Activated CD8-positive, alpha-beta T cell treated with anti-CD3 and anti-CD28 coated beads for 36 hours (primary cell): ENCODE results near the gene SMAD5. TPM values are rescaled to one million over a fixed set of nuclear protein-coding genes. Genes with fewer than 3 reads are reported as not detected.

ENCODE experiments used
- ATAC-seq: fragments of 200-7000 bp; cut with Tn5 transposase; one replicate; pipeline ENCODE4 v1.10.0; 2021; ENCODE audit warnings: mild to moderate bottlenecking, moderate library complexity
- CTCF ChIA-PET: fragments of 350-600 bp; sonication (Branson Sonifier 250); formaldehyde crosslinking; loops from one replicate; lab custom pipeline; 2021; ENCODE audit warnings: antibody characterized with exemption; lab: Charles Lee
- POLR2A ChIA-PET: fragments of 350-600 bp; sonication (Branson Sonifier 250); formaldehyde crosslinking; loops from one replicate; lab custom pipeline; 2021; ENCODE audit warnings: antibody characterized with exemption; lab: Charles Lee
- DNase-seq: peaks from one replicate; pipeline ENCODE4 v3.0.0-alpha.2; 2020
- H3K27ac Mint-ChIP-seq: one replicate; pipeline ENCODE4 v1.8.0; 2021; ENCODE audit warnings: mild to moderate bottlenecking, mixed read lengths
- H3K27me3 Mint-ChIP-seq: one replicate; pipeline ENCODE4 v1.8.0; 2021; ENCODE audit warnings: mixed read lengths
- H3K36me3 Mint-ChIP-seq: one replicate; pipeline ENCODE4 v1.8.0; 2021; ENCODE audit warnings: low read depth, mixed read lengths
- H3K4me1 Mint-ChIP-seq: one replicate; pipeline ENCODE4 v1.8.0; 2021; ENCODE audit warnings: low read depth, mixed read lengths
- H3K4me3 Mint-ChIP-seq: one replicate; pipeline ENCODE4 v1.8.0; 2021; ENCODE audit warnings: mild to moderate bottlenecking, moderate library complexity, mixed read lengths
- H3K9me3 Mint-ChIP-seq: one replicate; pipeline ENCODE4 v1.8.0; 2021; ENCODE audit warnings: mixed read lengths
- intact Hi-C: fragments of 100-400 bp; cut with micrococcal nuclease; formaldehyde crosslinking; loops from one replicate; pipeline ENCODE4 v1.10.0; 2022
- total RNA-seq, 2 experiments: library from RNA; stranded (reverse); gene quantifications; one replicate each; pipeline ENCODE4 v1.2.3, GENCODE V29; 2021
- TF ChIP-seq, protein P1 (sequence below): fragments of 200-600 bp; IDR thresholded peaks from one replicate; pipeline ENCODE4 v1.8.0; 2022; ENCODE audit warnings: antibody characterized with exemption, mild to moderate bottlenecking

Gene SMAD5
- total RNA-seq, 2 experiments from 2014 or later, result 12.4 to 12.5 TPM

DNA sequence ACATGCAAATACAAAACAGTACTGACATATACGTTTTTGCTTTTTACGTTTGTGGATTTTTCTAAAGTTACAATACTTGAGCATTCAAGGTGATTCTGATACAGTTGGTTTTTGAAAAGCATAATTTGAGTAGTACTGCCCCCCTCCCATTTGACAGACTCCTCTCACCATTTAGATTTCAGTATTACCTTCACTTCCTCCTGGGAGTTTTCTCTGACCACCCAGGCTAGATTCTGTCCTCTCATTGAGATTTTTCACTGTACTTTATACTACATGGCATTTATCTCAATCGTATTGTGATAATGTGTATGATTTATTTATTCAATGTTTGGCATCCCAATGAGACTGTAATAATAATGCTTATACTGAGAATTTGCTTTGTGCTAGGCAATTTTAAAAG is 32.8 kb upstream of the SMAD5 start:
- ChIA-PET POLR2A (no interaction called here), CTCF (interaction anchor here (1.2 kb wide), 1 partner anchor 17 kb away, joined by 3 read pairs; no protein-coding TSS in a partner anchor)
- ATAC-seq (no peak), DNase-seq (no peak)
- intact Hi-C loops, result no loop called here
- no peak overlapping the region for H3K4me3 Mint-ChIP-seq
- H3K4me1 Mint-ChIP-seq, result no peaks in the 10 kb centered on the region
- H3K27ac Mint-ChIP-seq, result no peak overlapping the region
- H3K36me3 Mint-ChIP-seq, result no peaks in the 10 kb centered on the region
- H3K9me3 Mint-ChIP-seq, result no peaks in the 10 kb centered on the region
- H3K27me3 Mint-ChIP-seq, result peaks cover 6% of the 10 kb centered on the region
- TF ChIP-seq, protein P1, sequence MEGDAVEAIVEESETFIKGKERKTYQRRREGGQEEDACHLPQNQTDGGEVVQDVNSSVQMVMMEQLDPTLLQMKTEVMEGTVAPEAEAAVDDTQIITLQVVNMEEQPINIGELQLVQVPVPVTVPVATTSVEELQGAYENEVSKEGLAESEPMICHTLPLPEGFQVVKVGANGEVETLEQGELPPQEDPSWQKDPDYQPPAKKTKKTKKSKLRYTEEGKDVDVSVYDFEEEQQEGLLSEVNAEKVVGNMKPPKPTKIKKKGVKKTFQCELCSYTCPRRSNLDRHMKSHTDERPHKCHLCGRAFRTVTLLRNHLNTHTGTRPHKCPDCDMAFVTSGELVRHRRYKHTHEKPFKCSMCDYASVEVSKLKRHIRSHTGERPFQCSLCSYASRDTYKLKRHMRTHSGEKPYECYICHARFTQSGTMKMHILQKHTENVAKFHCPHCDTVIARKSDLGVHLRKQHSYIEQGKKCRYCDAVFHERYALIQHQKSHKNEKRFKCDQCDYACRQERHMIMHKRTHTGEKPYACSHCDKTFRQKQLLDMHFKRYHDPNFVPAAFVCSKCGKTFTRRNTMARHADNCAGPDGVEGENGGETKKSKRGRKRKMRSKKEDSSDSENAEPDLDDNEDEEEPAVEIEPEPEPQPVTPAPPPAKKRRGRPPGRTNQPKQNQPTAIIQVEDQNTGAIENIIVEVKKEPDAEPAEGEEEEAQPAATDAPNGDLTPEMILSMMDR, result no peak

DNA sequence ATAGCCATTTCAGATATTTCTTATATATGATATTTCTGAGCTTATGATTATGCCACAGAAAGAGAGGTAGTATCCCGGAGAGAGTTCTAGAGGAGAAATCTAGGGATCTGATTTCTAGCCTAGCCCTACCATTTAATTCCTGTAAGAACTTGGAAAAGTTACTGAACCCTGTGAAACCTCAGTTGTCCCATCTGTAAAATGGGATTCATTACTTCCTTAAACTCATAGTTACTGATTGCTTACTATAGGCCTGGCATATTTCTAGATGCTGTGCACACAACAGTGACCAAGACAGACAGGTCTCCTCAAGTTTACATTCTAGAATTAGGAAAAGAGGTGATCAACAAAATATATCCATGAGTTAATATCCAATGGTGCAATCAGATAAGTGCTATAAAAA is 30.8 kb upstream of the SMAD5 start:
- POLR2A ChIA-PET, result no interaction called here
- peaks cover 6% of the 10 kb centered on the region for H3K27me3 Mint-ChIP-seq

DNA sequence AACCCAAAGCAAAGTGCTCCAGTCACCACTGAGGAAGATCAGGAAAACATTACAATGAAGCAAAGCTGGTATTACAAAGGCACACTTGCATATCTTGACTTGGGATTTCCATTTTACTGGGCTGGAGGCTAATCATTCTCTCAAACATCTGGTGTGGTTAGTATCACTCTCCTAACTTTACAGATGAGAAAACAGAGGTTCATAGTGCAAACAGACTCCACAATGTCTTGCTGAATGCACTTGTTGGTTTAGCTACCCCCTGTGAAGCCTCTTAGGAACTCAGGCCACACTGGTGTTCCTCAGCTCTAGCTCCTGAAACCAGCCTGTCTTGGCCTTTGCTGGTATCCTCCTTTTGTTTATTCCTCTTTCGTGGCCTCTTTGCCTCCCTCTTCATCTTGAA is 29.5 kb upstream of the SMAD5 start:
- H3K36me3 Mint-ChIP-seq, result no peaks in the 10 kb centered on the region
- TF ChIP-seq, protein P1, result no peak
- no peak overlapping the region for H3K4me3 Mint-ChIP-seq
- H3K27ac Mint-ChIP-seq, result no peak overlapping the region
- intact Hi-C loops, result no loop called here
- DNase-seq (no peak), ATAC-seq (no peak)
- POLR2A ChIA-PET, result no interaction called here
- H3K9me3 Mint-ChIP-seq, result no peaks in the 10 kb centered on the region
- no peaks in the 10 kb centered on the region for H3K4me1 Mint-ChIP-seq
- H3K27me3 Mint-ChIP-seq, result peaks cover 5% of the 10 kb centered on the region
- CTCF ChIA-PET, result interaction anchor here (1.2 kb wide), 1 partner anchor 20 kb away, joined by 3 read pairs; no protein-coding TSS in a partner anchor

More for the DNA sequence above, 30.8 kb upstream of the SMAD5 start:
- intact Hi-C loops, result no loop called here
- DNase-seq (no peak), ATAC-seq (no peak)
- Mint-ChIP-seq H3K36me3 (no peaks in the 10 kb centered on the region), H3K4me3 (no peak overlapping the region), H3K9me3 (no peaks in the 10 kb centered on the region), H3K27ac (no peak overlapping the region), H3K4me1 (no peaks in the 10 kb centered on the region)
- TF ChIP-seq, protein P1, result no peak
- CTCF ChIA-PET, result interaction anchor here (1.2 kb wide), 1 partner anchor 21 kb away, joined by 6 read pairs; no protein-coding TSS in a partner anchor

DNA sequence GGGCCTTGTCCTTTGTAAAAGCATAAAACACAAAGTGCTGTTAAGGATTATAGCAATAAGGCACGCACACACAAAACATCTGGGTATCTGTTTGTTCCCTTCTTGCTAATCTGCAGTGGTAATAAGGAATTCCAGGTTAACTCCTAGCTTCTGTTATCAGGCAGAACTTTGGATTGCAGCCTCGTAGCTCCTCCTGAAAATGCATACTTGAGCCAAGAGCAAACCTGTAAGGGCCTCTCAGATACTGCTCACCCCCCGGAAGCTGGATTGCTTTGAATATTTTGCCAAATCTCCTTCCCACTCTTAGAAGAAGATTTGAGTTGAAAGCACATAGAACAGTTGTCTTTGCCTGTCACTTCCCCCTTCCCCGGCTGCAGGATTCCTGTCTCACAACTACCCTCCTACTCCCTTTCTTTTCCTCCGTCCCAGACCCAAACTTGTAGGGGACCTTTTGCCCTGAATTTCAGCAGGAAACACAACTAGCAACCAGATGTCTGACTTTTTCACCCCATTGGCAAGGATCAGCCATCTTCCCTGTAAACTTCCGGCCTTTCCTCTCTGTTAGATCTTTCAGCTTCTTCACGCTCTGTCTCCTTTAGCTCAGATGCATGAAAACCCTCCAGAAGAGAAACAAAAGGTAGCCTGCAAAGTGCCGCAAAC is 28.2 kb upstream of the SMAD5 start:
- DNase-seq, result no peak
- Mint-ChIP-seq H3K9me3 (no peaks in the 10 kb centered on the region), H3K27ac (no peak overlapping the region), H3K4me1 (no peaks in the 10 kb centered on the region), H3K36me3 (no peaks in the 10 kb centered on the region), H3K4me3 (no peak overlapping the region), H3K27me3 (peaks cover 5% of the 10 kb centered on the region)
- ATAC-seq, result no peak
- POLR2A ChIA-PET, result no interaction called here
- intact Hi-C loops, result no loop called here
- TF ChIP-seq, protein P1, result no peak
- CTCF ChIA-PET, result interaction anchor here (1.2 kb wide), 1 partner anchor 21 kb away, joined by 3 read pairs; no protein-coding TSS in a partner anchor

- POLR2A ChIA-PET, result no interaction called here
- intact Hi-C loops, result no loop called here
- ATAC-seq, result no peak
- TF ChIP-seq, protein P1, result no peak
- H3K27ac Mint-ChIP-seq, result no peak overlapping the region
- no peaks in the 10 kb centered on the region for H3K27me3 Mint-ChIP-seq
- H3K9me3 Mint-ChIP-seq, result no peaks in the 10 kb centered on the region
- H3K4me3 Mint-ChIP-seq, result no peak overlapping the region
- DNase-seq, result no peak
- H3K4me1 Mint-ChIP-seq, result no peaks in the 10 kb centered on the region
- no peaks in the 10 kb centered on the region for H3K36me3 Mint-ChIP-seq
- CTCF ChIA-PET, result no interaction called here
These were observed 26.2 kb upstream of the SMAD5 start for GRCh38 chr5:136106351-136107031.
